Dendritic cell treated with granulocyte-macrophage colony-stimulating factor and Interleukin-4, amounts not matched to agents 40 ng/mL and 50 ng/mL, for 4 days (primary cell): ENCODE results near the gene ALDH1A3.

Source experiments
- H3K27ac Mint-ChIP-seq: one replicate; pipeline ENCODE4 v1.8.0; 2022; ENCODE audit warnings: mild to moderate bottlenecking, mixed read lengths
- H3K27me3 Mint-ChIP-seq: one replicate; pipeline ENCODE4 v1.8.0; 2022; ENCODE audit warnings: mild to moderate bottlenecking, mixed read lengths
- H3K36me3 Mint-ChIP-seq: one replicate; pipeline ENCODE4 v1.8.0; 2022; ENCODE audit warnings: low read depth, mixed read lengths
- H3K4me1 Mint-ChIP-seq: one replicate; pipeline ENCODE4 v1.8.0; 2022; ENCODE audit warnings: low read depth, mixed read lengths
- H3K4me3 Mint-ChIP-seq: one replicate; pipeline ENCODE4 v1.8.0; 2022; ENCODE audit warnings: mild to moderate bottlenecking, moderate library complexity, mixed read lengths
- H3K9me3 Mint-ChIP-seq: one replicate; pipeline ENCODE4 v1.8.0; 2022; ENCODE audit warnings: mixed read lengths
- intact Hi-C: fragments of 100-400 bp; cut with micrococcal nuclease; formaldehyde crosslinking; loops from one replicate; pipeline ENCODE4 v1.15.0; 2022

ALDH1A3 gene

GRCh38 chr15:100863796-100864267, 15.8 kb upstream of the ALDH1A3 start:
- Mint-ChIP-seq H3K4me1 (peaks cover 13% of the 10 kb centered on the region), H3K27me3 (peaks cover 20% of the 10 kb centered on the region), H3K36me3 (no peaks in the 10 kb centered on the region), H3K9me3 (peaks cover 4% of the 10 kb centered on the region), H3K4me3 (no peak overlapping the region), H3K27ac (no peak overlapping the region)
- intact Hi-C loops = no loop called here

DNA sequence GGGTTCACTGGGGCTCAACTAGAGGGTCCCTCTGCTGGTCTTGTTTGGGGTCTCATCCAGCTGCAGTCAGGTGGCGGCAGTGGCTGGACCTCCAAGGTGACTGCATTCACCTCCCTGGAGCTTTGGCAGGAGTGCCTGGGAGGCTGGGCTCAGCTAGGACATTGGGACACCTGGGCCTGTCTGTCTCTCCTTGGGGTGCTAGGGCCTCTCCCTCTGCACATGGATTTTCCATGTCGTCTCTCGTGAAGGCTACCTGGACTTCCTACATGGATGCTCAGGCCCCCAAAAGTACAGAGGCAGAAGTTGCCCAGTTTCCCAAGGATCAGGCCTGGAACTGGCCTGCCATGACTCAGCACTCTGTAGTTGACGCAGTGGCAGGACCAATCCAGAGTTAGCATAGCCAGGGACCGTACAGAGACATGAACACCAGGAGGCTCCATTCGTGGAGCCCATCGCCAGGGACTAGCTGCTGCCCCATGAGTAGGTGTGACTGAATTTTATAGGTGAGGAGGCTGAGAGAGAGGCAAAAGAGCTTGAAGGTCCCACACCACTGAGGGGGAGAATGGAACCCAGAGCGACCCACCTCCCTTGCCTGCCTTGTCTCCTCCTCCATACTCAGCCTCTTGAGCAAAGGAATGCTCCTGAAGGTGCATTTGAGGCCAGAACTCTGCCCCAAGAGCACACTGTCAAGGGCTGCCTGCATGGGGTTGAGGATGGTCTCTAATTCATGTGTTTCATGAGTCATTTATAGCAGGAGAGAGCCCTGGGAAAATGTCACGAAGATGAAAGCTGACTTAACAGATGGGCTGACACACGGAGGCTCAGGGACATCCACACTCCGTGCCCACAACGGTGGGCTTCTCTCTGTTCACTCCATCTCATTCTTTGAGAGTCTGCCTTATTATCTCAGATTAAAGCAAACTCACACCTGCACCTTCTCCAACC, 13.0 kb upstream of the ALDH1A3 start:
- H3K9me3 Mint-ChIP-seq = peaks cover 12% of the 10 kb centered on the region
- H3K27ac Mint-ChIP-seq = no peak overlapping the region
- no peak overlapping the region for H3K4me3 Mint-ChIP-seq
- H3K36me3 Mint-ChIP-seq = no peaks in the 10 kb centered on the region
- peaks cover 11% of the 10 kb centered on the region for H3K4me1 Mint-ChIP-seq
- intact Hi-C loops = no loop called here
- H3K27me3 Mint-ChIP-seq = peaks cover 20% of the 10 kb centered on the region

DNA sequence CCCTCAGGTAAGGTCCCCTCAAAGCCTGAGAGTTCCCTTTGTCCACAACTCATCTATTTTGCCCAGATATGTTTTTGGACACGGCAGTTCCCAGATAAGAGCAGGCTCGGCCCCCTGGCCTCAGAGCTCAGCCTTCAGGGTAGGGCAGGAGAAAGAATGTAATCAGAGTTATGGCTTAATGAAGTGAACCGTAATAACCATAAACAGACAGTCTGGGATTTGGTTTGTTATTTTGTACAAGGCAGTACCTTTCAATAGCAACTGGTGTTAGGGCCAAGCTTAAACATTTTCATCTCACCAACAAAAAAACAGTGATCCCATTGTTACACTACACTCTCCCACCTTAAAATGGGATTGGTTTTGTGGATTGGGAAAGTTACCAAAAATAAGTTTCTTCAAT, 12.2 kb upstream of the ALDH1A3 start:
- Mint-ChIP-seq H3K4me1 (peaks cover 11% of the 10 kb centered on the region), H3K9me3 (peaks cover 12% of the 10 kb centered on the region), H3K4me3 (no peak overlapping the region), H3K36me3 (no peaks in the 10 kb centered on the region), H3K27ac (no peak overlapping the region), H3K27me3 (peaks cover 19% of the 10 kb centered on the region)
- intact Hi-C loops = no loop called here

DNA sequence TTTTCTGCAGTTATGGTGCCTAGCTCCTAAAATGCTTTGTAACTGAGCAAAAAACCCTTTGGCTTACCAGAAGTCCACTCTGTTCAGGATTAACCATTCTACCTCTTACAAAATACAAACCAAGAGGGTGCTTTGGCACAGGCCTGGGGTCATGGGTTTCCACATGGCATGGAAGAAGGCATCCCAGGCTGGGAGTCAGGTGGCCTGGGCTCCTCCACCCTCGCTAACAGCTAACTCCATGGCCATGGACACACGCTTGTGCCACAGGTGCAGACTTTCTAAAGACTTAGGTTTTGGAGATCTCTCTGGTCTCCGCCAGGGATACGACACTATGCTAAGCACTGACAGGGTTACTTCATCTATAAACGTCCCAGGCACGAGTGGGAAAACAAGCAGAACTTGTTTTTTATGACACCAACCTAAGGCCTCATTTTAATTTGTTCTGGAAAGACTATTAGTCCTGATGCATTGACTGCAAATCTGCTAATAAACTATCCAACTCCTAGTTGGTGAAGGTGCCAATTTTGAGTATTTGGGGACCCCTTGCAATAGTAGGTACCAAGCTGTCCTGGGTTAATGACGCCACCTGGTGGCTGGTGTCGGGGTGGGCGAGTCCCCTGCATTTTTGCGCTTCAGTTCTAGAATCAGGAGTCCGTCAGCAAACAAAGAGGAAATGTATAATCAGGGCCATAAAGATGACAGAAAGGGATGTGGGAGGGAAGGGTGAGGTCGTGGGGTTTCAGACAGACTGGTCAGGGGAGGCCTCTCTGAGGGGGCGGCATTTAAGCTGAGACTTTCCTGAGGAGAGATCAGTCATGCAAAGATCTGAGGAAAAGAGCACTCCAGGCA, 10.3 kb upstream of the ALDH1A3 start:
- peaks cover 5% of the 10 kb centered on the region for H3K4me1 Mint-ChIP-seq
- peaks cover 10% of the 10 kb centered on the region for H3K27me3 Mint-ChIP-seq
- H3K9me3 Mint-ChIP-seq = peaks cover 12% of the 10 kb centered on the region
- no peaks in the 10 kb centered on the region for H3K36me3 Mint-ChIP-seq
- H3K4me3 Mint-ChIP-seq = no peak overlapping the region
- intact Hi-C loops = no loop called here
- H3K27ac Mint-ChIP-seq = no peak overlapping the region

GRCh38 chr15:100873029-100873677, 6.5 kb upstream of the ALDH1A3 start:
- Mint-ChIP-seq H3K4me1 (peaks cover 5% of the 10 kb centered on the region), H3K27me3 (peaks cover 40% of the 10 kb centered on the region), H3K4me3 (no peak overlapping the region), H3K36me3 (no peaks in the 10 kb centered on the region), H3K9me3 (peaks cover 12% of the 10 kb centered on the region), H3K27ac (no peak overlapping the region)
- intact Hi-C loops = loop anchor here (1.0 kb wide), 1 partner anchor 245 kb away; no protein-coding TSS in a partner anchor

DNA sequence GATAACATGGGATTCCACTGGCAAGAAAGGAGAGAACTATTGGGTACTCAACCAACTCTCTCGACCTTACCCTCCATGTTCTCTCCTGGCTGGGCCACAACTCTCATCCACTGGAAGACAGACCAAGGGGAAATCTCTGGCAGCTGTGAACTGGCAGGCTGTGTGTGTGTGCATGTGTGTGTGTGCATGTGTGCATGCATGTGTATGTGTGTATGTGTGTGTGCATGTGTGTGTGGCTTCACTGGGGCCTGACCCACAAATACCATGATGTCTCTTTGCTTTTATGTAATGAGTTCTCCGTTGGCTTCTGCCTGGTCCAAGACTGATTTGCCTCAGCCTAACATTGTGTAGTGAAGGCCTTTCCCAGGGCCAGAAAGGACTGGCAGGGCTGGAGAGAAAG, 4.1 kb upstream of the ALDH1A3 start:
- Mint-ChIP-seq H3K36me3 (no peaks in the 10 kb centered on the region), H3K9me3 (no peaks in the 10 kb centered on the region), H3K27me3 (peaks cover 52% of the 10 kb centered on the region), H3K27ac (no peak overlapping the region), H3K4me3 (no peak overlapping the region), H3K4me1 (peaks cover 5% of the 10 kb centered on the region)
- intact Hi-C loops = no loop called here

DNA sequence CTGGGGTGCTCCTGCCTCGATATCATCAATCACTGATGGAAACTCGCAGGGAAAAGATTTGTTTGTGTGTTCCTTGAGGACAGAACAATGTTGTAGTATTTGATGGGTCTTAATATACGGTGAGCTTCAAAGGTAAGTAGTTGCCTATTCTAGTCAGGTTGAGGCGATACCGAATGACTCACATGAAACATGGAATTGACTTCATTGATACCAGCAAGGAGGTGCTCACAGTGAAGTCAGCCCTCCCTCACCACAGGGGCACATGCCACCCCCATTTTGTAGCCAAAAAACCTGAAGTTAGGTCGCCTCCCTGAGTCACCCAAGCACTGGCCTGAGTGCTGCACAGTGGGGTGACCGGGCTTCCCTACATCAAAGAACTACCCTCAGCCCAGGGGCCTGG, 3.7 kb upstream of the ALDH1A3 start:
- Mint-ChIP-seq H3K36me3 (no peaks in the 10 kb centered on the region), H3K9me3 (no peaks in the 10 kb centered on the region), H3K4me1 (peaks cover 7% of the 10 kb centered on the region), H3K27ac (no peak overlapping the region), H3K4me3 (no peak overlapping the region), H3K27me3 (peaks cover 57% of the 10 kb centered on the region)
- intact Hi-C loops = no loop called here

GRCh38 chr15:100877551-100877950, 2.1 kb upstream of the ALDH1A3 start:
- intact Hi-C loops = no loop called here
- Mint-ChIP-seq H3K27me3 (peaks cover 72% of the 10 kb centered on the region), H3K9me3 (no peaks in the 10 kb centered on the region), H3K4me3 (no peak overlapping the region), H3K4me1 (peaks cover 7% of the 10 kb centered on the region), H3K27ac (no peak overlapping the region), H3K36me3 (no peaks in the 10 kb centered on the region)

GRCh38 chr15:100878130-100878529, 1.5 kb upstream of the ALDH1A3 start:
- no peaks in the 10 kb centered on the region for H3K36me3 Mint-ChIP-seq
- H3K4me1 Mint-ChIP-seq = peaks cover 7% of the 10 kb centered on the region
- intact Hi-C loops = no loop called here
- no peaks in the 10 kb centered on the region for H3K9me3 Mint-ChIP-seq
- no peak overlapping the region for H3K4me3 Mint-ChIP-seq
- no peak overlapping the region for H3K27ac Mint-ChIP-seq
- H3K27me3 Mint-ChIP-seq = peaks cover 78% of the 10 kb centered on the region

GRCh38 chr15:100878648-100879047, 983 bp upstream of the ALDH1A3 start:
- Mint-ChIP-seq H3K27ac (no peak overlapping the region), H3K4me1 (peaks cover 7% of the 10 kb centered on the region), H3K4me3 (peak overlapping the region; percentile 11), H3K27me3 (peaks cover 83% of the 10 kb centered on the region), H3K36me3 (no peaks in the 10 kb centered on the region), H3K9me3 (no peaks in the 10 kb centered on the region)
- intact Hi-C loops = no loop called here

DNA sequence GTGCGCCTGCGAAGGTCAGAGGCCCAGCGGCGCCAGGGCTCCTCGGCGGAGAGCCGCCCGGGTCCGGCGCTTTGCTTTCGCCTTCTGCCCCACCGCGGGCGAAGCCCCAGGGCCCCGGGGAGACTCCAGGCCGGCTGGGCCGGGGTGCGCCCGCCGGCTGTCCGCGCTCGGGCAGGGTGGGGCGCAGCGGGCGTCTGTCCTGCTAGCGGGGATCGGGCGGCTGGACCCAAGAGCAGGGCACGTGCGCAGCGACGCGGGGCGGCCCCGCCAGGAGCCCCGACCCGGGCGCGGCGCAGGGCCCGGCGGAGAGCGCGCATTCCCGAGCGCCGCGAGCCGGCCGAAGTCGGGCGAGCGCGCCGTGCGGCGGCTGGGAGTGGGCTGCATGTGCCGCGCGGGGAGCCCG, 569 bp upstream of the ALDH1A3 start:
- Mint-ChIP-seq H3K4me3 (peak overlapping the region; percentile 11), H3K9me3 (no peaks in the 10 kb centered on the region), H3K36me3 (no peaks in the 10 kb centered on the region), H3K4me1 (peaks cover 7% of the 10 kb centered on the region), H3K27ac (no peak overlapping the region), H3K27me3 (peaks cover 86% of the 10 kb centered on the region)
- intact Hi-C loops = no loop called here

DNA sequence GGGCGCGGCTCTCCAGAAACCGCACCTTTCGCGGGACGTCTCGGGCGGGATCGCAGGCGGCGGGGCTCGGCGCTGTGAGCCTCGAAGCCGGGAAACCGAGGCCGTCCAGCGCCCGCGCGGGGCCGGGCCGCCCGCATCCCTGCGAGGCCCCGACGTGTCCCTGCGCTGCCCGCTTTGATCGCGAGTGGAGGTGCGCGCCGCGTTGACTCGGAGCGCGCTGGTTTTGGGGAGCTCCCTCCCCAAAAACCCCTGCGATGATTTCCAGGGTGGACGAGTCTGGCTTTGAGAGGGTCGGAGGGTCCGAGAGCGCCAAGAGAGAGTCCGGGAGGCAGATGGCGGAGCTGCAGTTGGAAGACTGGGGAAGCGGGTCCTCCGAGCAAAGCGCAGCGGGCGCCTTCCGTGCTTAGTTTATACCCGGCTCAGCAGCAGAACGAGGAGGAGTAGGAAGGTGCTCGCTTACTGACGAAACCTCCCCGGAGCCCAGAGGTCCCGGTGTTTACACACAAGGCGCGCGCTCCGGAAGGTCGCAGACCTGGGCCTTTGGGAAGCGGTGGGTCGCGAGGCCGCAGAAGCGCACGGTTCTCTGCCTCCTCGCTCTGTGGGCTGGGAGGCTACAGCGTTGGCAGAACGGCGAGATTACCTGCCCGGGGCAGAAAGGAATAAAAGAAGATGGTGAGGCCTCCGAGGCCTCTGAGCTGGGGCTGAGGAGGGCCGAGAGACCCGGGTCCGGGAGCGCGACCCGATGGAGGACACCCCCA, 687 bp downstream of the ALDH1A3 start:
- no peak overlapping the region for H3K27ac Mint-ChIP-seq

GRCh38 chr15:100880897-100881242, 1.2 kb downstream of the ALDH1A3 start:
- no peaks in the 10 kb centered on the region for H3K36me3 Mint-ChIP-seq
- H3K9me3 Mint-ChIP-seq = no peaks in the 10 kb centered on the region
- peaks cover 7% of the 10 kb centered on the region for H3K4me1 Mint-ChIP-seq
- no peak overlapping the region for H3K27ac Mint-ChIP-seq
- no peak overlapping the region for H3K4me3 Mint-ChIP-seq
- H3K27me3 Mint-ChIP-seq = peaks cover 86% of the 10 kb centered on the region
- intact Hi-C loops = no loop called here

More for the DNA sequence above, 687 bp downstream of the ALDH1A3 start:
- intact Hi-C loops = no loop called here
- H3K4me3 Mint-ChIP-seq = no peak overlapping the region
- no peaks in the 10 kb centered on the region for H3K9me3 Mint-ChIP-seq
- peaks cover 7% of the 10 kb centered on the region for H3K4me1 Mint-ChIP-seq
- H3K36me3 Mint-ChIP-seq = no peaks in the 10 kb centered on the region
- H3K27me3 Mint-ChIP-seq = peaks cover 89% of the 10 kb centered on the region
